Esophagus muscularis mucosa (tissue), 3 donors: ENCODE results near the gene TNFRSF25.

Source experiments
- CTCF ChIP-seq, 3 experiments: fragments of 200-600 bp in 2 of 3; fragments of 450-650 bp in 1 of 3; sonication (generic) in 2 of 3; IDR thresholded peaks; one replicate each; pipeline ENCODE4 v1.5.1; 2017 to 2019; ENCODE audit warnings: antibody characterized with exemption in 3 of 3, mild to moderate bottlenecking in 2 of 3, moderate library complexity in 1 of 3
- POLR2A ChIP-seq: fragments of 450-650 bp; IDR thresholded peaks from one replicate; pipeline ENCODE4 v1.6.1; 2017; ENCODE audit warnings: antibody characterized with exemption, moderate library complexity, mild to moderate bottlenecking, low read depth

GRCh38 chr1:6509220-6509918 lies 43.4 kb upstream of the TNFRSF25 start:
- TF ChIP-seq CTCF (IDR thresholded peaks at IDR 0.05) (no peak), POLR2A (no peak)
